K562 (cell line): Measurements from ENCODE around the gene PRRC2A. TPM values are rescaled to one million over a fixed set of nuclear protein-coding genes. Genes with fewer than 3 reads are reported as not detected.

Experiments
- ATAC-seq: fragments of 200-7000 bp; cut with Tn5 transposase; 3 replicates; pipeline ENCODE4 v1.9.1; 2020; ENCODE audit warnings: moderate library complexity
- BruUV-seq: library from RNA; stranded (reverse); fragments of 400-500 nt; replicated peaks from 2 replicates; lab custom pipeline; 2021; lab: Mats Ljungman, UMichigan
- CTCF ChIA-PET: fragments of 300-600 bp; formaldehyde crosslinking; extraction: SDS; loops from one replicate; lab custom pipeline; 2021; ENCODE audit warnings: low intra/inter-chr PET ratio; lab: Yijun Ruan, JAX
- POLR2A ChIA-PET: fragments of 300-600, 350-650 bp; sonication (Branson Sonifier 250); formaldehyde crosslinking; extraction: SDS; loops from one replicate; lab custom pipeline; 2021; ENCODE audit warnings: antibody characterized with exemption, inconsistent platforms; lab: Yijun Ruan, JAX
- DNase-seq, 4 experiments: peaks; one replicate each; pipeline versions ENCODE4 v3.0.0 to v3.0.0-alpha.2; 2011 to 2018; ENCODE audit warnings: low spot score in 3 of 4, mixed read lengths in 3 of 4; ENCODE audit errors: extremely low read depth in 1 of 4
- FAIRE-seq: peaks from 2 replicates; lab custom pipeline; 2011; peaks lifted over from hg19 to GRCh38; lab: Jason Lieb, UNC
- H2AFZ ChIP-seq: 2 replicates; pipeline ENCODE4 v1.6.0; 2011; ENCODE audit warnings: low read depth, low read length, control low read depth, inconsistent platforms
- H3K27ac ChIP-seq: fragments of 200-600 bp; 3 replicates; pipeline ENCODE4 v1.8.0; 2011; ENCODE audit warnings: low read depth, mild to moderate bottlenecking, control low read depth, inconsistent platforms, low read length, moderate library complexity, mixed read lengths; ENCODE audit errors: extremely low read depth
- H3K27me3 ChIP-seq, 2 experiments: fragments of 300-600 bp in 1 of 2; 2 replicates in 1 of 2; 3 replicates in 1 of 2; pipeline versions ENCODE4 v1.6.0 to v1.8.0; 2011; ENCODE audit warnings: inconsistent platforms in 2 of 2, low read length in 2 of 2, mild to moderate bottlenecking in 1 of 2, mixed read lengths in 1 of 2, moderate library complexity in 1 of 2; ENCODE audit not compliant: control insufficient read depth in 2 of 2, insufficient read depth in 2 of 2
- H3K36me3 ChIP-seq: fragments of 300-600 bp; 3 replicates; pipeline ENCODE4 v1.8.0; 2011; ENCODE audit warnings: mild to moderate bottlenecking, low read length, inconsistent platforms; ENCODE audit not compliant: control insufficient read depth, insufficient read depth
- H3K4me1 ChIP-seq, 2 experiments: fragments of 200-600 bp in 1 of 2; replicated peaks in 1 of 2; 2 replicates in 1 of 2; 3 replicates in 1 of 2; pipeline versions ENCODE4 v1.5.1 to v1.8.0; 2011; ENCODE audit warnings: inconsistent platforms in 2 of 2, low read length in 2 of 2, mild to moderate bottlenecking in 1 of 2, mixed read lengths in 1 of 2, moderate library complexity in 1 of 2; ENCODE audit not compliant: control insufficient read depth in 2 of 2, insufficient read depth in 2 of 2
- H3K4me2 ChIP-seq: 2 replicates; pipeline ENCODE4 v1.6.1; 2011; ENCODE audit warnings: low read length, control low read depth, inconsistent platforms, mixed read lengths; ENCODE audit not compliant: insufficient read depth
- H3K4me3 ChIP-seq: fragments of 200-600 bp; sonication (generic), shearing (Covaris generic); 2 replicates; pipeline ENCODE4 v1.5.1; 2016; ENCODE audit warnings: control low read depth, inconsistent platforms
- H3K79me2 ChIP-seq: fragments of 200-600 bp; 3 replicates; pipeline ENCODE4 v1.8.0; 2011; ENCODE audit warnings: low read length, inconsistent platforms; ENCODE audit not compliant: control insufficient read depth, insufficient read depth
- H3K9ac ChIP-seq, 2 experiments: 2 replicates each; pipeline versions ENCODE4 v1.6.0 to v1.6.1; 2011; ENCODE audit warnings: low read depth in 2 of 2, low read length in 2 of 2, control low read depth in 1 of 2, inconsistent platforms in 1 of 2, mild to moderate bottlenecking in 1 of 2, mixed read lengths in 1 of 2; ENCODE audit not compliant: insufficient read depth in 1 of 2
- H3K9me1 ChIP-seq: one replicate; pipeline ENCODE4 v1.6.0; 2011; ENCODE audit warnings: inconsistent platforms, mild to moderate bottlenecking, low read length, moderate library complexity; ENCODE audit not compliant: control insufficient read depth, insufficient read depth
- H3K9me3 ChIP-seq: replicated peaks from 2 replicates; pipeline ENCODE4 v1.5.1; 2011; ENCODE audit warnings: low read depth, low read length, inconsistent platforms; ENCODE audit not compliant: control insufficient read depth, insufficient read depth
- H4K20me1 ChIP-seq: replicated peaks from 2 replicates; pipeline ENCODE4 v1.6.1; 2011; ENCODE audit warnings: low read length, inconsistent platforms, mixed read lengths; ENCODE audit not compliant: control insufficient read depth, insufficient read depth
- ETV5 ChIP-seq: sonication (generic); formaldehyde crosslinking; IDR thresholded peaks from 2 replicates; pipeline ENCODE4 v1.4.0; 2020; ENCODE audit warnings: low read depth, mild to moderate bottlenecking, missing genetic modification reagents
- GTF3C2 ChIP-seq: IDR thresholded peaks from 3 replicates; pipeline ENCODE4 v1.6.1; 2011; ENCODE audit warnings: borderline replicate concordance, mild to moderate bottlenecking, moderate library complexity; ENCODE audit not compliant: insufficient read length; ENCODE audit errors: extremely low read depth
- KDM1A ChIP-seq, 2 experiments: fragments of 450-650 bp; IDR thresholded peaks; 2 replicates each; pipeline ENCODE4 v1.6.1; 2016; ENCODE audit warnings: mild to moderate bottlenecking in 2 of 2
- POLR2G ChIP-seq: fragments of 200-400 bp; formaldehyde crosslinking; IDR thresholded peaks from 2 replicates; pipeline ENCODE4 v1.6.1; 2017; ENCODE audit warnings: low read depth, mild to moderate bottlenecking, antibody characterized with exemption, low read length, moderate library complexity
- RBFOX2 ChIP-seq: fragments of 200-400 bp; formaldehyde crosslinking; IDR thresholded peaks from 2 replicates; pipeline ENCODE4 v1.6.1; 2017; ENCODE audit warnings: low read depth, mild to moderate bottlenecking, low read length, moderate library complexity
- WGBS: fragments of 100-300 bp; shearing (Covaris generic); methylation state at CpG from one replicate; pipeline ENCODE4 v1.1.6; 2016; ENCODE audit warnings: low coverage, mixed read lengths; ENCODE audit not compliant: insufficient coverage; ENCODE audit errors: missing lambda C conversion rate; 5-methylcytosine and 5-hydroxymethylcytosine counted together
- in situ Hi-C: fragments of 300-500 bp; cut with MboI; formaldehyde crosslinking; loops from 4 replicates; pipeline ENCODE4 v1.15.0; 2018; ENCODE audit warnings: inconsistent platforms, mixed read lengths
- intact Hi-C: fragments of 100-400 bp; cut with micrococcal nuclease; formaldehyde crosslinking; loops from 2 replicates; pipeline ENCODE4 v1.14.2; 2022
- polyA plus RNA-seq, 8 experiments: library from polyadenylated mRNA; depleted of rRNA in 4 of 8; stranded (reverse) in 5 of 8; unstranded in 3 of 8; fragments of >200 nt; fragmentation: Nextera tagmentation in 2 of 8; fragmentation: Illumina TruSeq in 1 of 8; extraction: Ambion mirVana in 2 of 8; extraction: Trizol in 1 of 8; gene quantifications; 2 replicates each; pipeline versions ENCODE4 v1.2.1 to v1.2.3, GENCODE V29; 2011 to 2014; ENCODE audit warnings: inconsistent platforms in 1 of 8, missing spikeins in 1 of 8
- total RNA-seq, 7 experiments: library from RNA; depleted of rRNA in 6 of 7; stranded (reverse); fragments of >200 nt in 6 of 7; fragmentation: Illumina TruSeq in 2 of 7; extraction: Trizol in 2 of 7; gene quantifications; 2 replicates each; pipeline versions ENCODE4 v1.2.1 to v1.2.3, GENCODE V29; 2011 to 2021; ENCODE audit warnings: low replicate concordance in 1 of 7
- TF ChIP-seq, protein P1 (sequence below): fragments of 250-450 bp; sonication (Bioruptor Pico); IDR thresholded peaks from 2 replicates; pipeline ENCODE4 v1.4.0; 2020; ENCODE audit warnings: borderline replicate concordance

PRRC2A gene
- total and polyA plus RNA-seq, 9 of the 15 experiments (the other 6 are each of a cell fraction or from before 2014, with no cell fraction given): 1.0 to 332 (median 63.0) TPM

DNA sequence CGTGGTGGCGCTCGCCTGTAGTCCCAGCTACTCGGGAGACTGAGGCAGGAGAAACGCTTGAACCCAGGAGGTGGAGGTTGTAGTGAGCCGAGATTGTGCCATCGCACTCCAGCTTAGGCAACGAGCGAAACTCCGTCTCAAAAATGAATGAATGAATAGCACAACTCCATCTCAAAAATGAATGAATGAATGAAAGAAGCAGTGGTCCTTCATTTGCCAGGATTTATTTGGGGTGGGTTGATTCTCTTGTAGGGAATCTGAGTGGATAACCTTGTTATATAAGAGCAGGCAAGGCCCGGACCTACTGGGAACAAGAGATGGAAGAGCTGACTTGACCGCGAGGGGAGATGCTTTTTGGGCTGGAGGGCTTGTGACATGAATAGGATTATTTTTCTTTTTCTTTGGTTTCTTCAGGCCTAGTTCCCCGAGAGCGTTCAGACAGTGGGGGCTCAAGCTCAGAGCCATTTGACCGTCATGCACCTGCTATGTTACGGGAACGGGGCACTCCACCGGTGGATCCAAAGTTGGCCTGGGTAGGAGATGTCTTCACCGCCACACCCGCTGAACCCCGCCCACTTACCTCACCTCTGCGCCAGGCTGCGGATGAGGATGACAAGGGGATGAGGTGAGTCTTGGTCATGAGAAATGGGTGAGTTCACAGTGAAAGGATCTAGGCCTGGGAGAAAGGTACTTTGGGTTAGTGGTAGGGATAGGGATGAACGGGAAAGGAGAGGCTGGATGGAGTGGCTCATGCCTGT is 9.8 kb downstream of the PRRC2A start (continued):
- TF ChIP-seq, protein P1, sequence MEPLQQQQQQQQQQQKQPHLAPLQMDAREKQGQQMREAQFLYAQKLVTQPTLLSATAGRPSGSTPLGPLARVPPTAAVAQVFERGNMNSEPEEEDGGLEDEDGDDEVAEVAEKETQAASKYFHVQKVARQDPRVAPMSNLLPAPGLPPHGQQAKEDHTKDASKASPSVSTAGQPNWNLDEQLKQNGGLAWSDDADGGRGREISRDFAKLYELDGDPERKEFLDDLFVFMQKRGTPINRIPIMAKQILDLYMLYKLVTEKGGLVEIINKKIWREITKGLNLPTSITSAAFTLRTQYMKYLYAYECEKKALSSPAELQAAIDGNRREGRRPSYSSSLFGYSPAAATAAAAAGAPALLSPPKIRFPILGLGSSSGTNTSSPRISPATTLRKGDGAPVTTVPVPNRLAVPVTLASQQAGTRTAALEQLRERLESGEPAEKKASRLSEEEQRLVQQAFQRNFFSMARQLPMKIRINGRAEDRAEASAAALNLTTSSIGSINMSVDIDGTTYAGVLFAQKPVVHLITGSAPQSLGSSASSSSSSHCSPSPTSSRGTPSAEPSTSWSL (CRISPR knock-in tag): no peak

GRCh38 chr6:31631209-31631608 is 10.7 kb downstream of the PRRC2A start:
- WGBS: 92% methylated on average over 15 of the region's 16 CpGs
- TF ChIP-seq GTF3C2: no peak
- TF ChIP-seq RBFOX2: peak; percentile 60; the same call in 1 of the 2 replicates
- TF ChIP-seq POLR2G: peak; percentile 73
- no peak for TF ChIP-seq ETV5 (CRISPR knock-in tag)
- TF ChIP-seq KDM1A (IDR thresholded peaks at IDR 0.05): no peak
- TF ChIP-seq, all 486 proteins: peak for 2
- FAIRE-seq: no peak
- Histone ChIP-seq H3K4me1 (peaks cover 0 to 22% of the 10 kb centered on the region in 2 experiments; a peak in 1 of 5 replicates), H3K27ac (no peak overlapping the region), H3K9ac (no peak overlapping the region), H3K36me3 (peaks cover 100% of the 10 kb centered on the region), H3K27me3 (no peaks in the 10 kb centered on the region), H3K4me3 (no peak overlapping the region), H3K9me3 (no peaks in the 10 kb centered on the region), H3K79me2 (peaks cover 26% of the 10 kb centered on the region), H2AFZ (no peak overlapping the region), H3K4me2 (no peak overlapping the region), H3K9me1 (no peaks in the 10 kb centered on the region), H4K20me1 (peaks cover 24% of the 10 kb centered on the region)
- POLR2A ChIA-PET: interaction anchor here (0.8 to 14.8 kb wide), 3 partner anchors 5 to 21 kb away, joined by 10 to 274 read pairs (median 274); partner anchors contain the start of genes BAG6 and PRRC2A
- no peak for DNase-seq
- ATAC-seq: peak; percentile 6
- intact Hi-C loops: no loop called here
- in situ Hi-C loops: no loop called here
- TSS peak; percentile 13 for BruUV-seq
- CTCF ChIA-PET: interaction anchor here (0.5 kb wide), 1 partner anchor 202 kb away, joined by 3 read pairs; no protein-coding TSS in a partner anchor
